AML-193 (cell line): Measurements from ENCODE around the gene GRB7.

Experiments
- DNase-seq, 2 experiments: peaks; one replicate each; lab custom pipeline; 2025; lab: John Stamatoyannopoulos, UW

GRB7 gene

GRCh38 chr17:39772987-39773934, 35.5 kb downstream of the GRB7 start:
- DNase-seq, result no peak

- DNase-seq, result no peak
Observed at GRCh38 chr17:39774047-39774446, 36.3 kb downstream of the GRB7 start.

DNA sequence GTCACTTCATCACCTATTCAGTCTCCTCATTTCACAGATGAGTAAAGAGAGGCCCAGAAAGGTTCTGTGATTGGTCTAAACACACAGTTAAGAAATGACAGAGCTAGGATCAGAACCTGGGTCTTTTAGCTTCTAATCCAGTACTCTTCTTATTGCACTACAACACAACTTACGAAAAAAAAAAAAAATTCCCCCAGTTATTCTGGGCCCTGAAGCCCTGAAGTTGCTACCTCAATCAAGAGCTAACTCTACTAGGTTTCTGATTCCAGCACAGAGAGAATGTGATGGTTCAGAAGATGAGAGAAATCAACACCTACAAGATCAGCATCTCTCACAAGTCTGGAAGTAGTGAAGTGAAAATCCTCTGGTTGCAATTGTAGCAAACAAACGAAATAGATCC, 37.3 kb downstream of the GRB7 start:
- no peak for DNase-seq

- DNase-seq, result no peak
Observed at GRCh38 chr17:39776252-39776651, 38.5 kb downstream of the GRB7 start.

DNA sequence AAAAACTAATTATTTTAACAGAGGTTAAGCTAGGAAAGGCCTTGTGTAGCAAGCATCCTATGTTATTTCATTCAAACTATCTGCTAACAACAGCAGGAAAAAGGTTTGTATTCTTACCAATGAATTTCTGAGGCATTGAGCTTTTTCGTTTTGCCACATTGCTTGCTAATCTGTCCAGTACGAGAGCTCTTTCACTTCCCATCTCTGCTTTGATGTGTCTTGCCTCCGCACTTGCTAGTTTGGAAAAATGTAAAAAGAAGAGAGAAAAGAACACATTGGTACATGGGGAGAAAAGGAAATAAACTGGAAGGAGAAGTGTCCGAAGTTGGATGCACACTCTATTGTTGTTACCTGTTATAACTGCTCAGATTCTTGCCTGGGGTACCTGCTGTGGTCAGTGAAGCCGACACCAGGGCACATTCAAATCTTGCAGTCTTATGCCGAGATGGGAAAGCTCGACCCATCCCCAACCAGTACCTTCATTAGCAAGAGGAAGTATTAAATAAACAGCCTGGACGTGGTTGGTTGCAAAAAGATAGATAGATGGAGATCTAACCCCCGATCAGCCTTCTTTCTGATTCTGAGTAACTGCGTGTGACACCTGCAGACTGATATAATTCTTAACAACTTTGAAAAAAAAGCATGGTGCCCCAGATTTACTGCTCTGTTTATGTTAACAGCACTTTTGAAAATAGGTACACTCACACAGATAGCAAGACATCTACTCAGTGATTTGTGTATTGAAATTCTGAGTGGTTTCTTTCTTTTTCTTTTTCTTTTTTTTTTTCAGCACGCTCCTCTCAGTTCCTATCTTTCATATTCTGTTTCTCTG, 40.0 kb downstream of the GRB7 start:
- DNase-seq, result no peak

DNA sequence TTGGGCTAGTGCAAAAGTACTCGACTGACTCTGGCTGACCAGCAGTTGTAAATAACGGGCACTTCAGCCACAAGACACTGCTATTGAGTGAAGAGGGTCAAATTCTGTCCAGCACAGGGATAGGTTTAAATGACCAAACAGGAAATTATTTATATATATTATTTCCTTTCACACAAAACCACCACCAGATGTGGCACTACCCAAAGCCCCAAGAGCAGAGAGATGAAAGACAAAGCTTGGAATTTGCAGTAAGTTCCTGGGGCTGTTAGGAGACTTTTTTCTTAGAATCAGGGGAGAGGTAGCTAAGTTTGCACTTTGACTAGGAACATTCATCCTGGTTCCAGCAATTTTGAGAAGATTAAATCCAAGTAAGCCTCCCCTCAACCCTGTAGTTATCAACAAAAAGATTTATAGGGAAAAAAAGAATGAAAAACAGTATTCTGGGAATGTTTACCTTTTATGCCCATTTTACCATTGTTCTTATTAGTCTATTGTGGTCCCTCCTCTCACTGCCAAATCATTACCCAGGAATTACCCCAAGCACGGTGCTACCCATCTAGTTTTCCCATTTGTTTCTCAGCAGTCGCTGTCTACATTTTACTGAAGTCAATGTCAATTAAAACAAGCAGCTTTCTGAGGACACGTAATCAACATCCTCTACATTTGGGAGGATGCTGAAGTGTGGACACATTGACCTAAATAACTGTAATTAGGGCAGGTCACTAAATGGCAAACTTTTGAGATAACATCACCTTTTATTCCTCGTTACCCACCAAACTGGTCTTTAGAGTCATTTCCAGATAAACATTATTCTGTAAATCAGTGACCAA, 43.5 kb downstream of the GRB7 start:
- DNase-seq, result peak in 1 of 2 experiments; percentile 28

- DNase-seq, result no peak
Observed at GRCh38 chr17:39781861-39782213, 44.1 kb downstream of the GRB7 start.

DNA sequence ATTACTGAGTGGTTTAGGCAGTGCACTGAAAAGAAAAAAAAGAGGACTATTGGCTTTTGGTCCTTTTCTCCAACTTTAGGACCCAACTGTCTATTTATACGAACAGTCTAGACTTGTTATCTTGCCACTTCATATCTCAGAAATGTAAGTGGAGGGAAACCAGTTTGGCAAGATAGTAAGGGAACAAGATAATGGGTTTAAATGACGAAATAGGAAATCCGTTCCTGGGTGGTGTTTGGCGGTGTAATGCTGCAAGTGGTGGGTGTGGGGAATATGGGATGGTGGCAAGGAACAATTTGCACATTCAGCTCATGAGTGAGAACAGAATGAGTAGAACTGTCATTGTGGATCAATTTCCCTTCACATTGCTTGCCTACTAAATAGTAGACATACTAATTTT, 44.7 kb downstream of the GRB7 start:
- DNase-seq, result peak; percentile 24 to 49

DNA sequence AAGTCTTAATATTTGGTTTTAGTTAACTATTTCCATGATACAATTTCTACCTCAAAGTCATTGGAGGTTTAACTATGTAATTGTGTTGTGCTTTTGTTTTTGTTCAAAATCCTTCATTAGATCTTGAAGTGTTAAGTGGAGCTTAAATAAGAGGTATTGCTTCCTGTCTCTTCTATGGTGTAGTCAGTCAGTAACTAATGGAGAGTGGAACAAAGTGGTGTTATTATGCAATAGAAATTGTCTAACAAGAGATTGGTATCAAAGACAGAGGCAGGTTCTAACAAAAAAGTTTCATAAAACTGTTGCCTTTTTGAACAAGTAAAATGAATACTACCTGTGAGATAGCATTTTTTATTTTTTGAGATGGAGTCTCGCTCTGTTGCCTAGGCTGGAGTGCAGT, 45.2 kb downstream of the GRB7 start:
- peak; percentile 37 to 49 for DNase-seq

DNA sequence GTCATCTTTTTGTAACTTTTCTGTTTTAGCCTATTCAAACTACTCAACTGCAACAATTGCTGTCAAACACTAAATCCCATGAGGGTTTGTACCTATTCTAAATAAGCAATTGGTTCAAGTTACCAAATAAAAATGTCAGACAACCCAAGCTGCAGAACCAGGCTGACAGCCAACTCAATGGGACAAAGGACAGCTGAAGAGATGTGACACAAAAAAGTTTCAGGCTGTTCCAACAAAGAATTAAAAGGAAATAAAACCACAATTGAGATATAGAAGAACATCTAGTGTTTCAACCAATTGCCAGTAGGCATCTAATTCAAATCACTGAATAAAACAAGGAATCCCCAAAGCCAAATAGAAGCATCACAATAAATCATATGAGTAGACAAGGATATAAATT, 49.3 kb downstream of the GRB7 start:
- no peak for DNase-seq

GRCh38 chr17:39787743-39788484, 50.2 kb downstream of the GRB7 start:
- no peak for DNase-seq

- DNase-seq, result no peak
Observed at GRCh38 chr17:39791111-39791992, 53.6 kb downstream of the GRB7 start.

GRCh38 chr17:39792526-39793221, 54.9 kb downstream of the GRB7 start:
- no peak for DNase-seq

DNA sequence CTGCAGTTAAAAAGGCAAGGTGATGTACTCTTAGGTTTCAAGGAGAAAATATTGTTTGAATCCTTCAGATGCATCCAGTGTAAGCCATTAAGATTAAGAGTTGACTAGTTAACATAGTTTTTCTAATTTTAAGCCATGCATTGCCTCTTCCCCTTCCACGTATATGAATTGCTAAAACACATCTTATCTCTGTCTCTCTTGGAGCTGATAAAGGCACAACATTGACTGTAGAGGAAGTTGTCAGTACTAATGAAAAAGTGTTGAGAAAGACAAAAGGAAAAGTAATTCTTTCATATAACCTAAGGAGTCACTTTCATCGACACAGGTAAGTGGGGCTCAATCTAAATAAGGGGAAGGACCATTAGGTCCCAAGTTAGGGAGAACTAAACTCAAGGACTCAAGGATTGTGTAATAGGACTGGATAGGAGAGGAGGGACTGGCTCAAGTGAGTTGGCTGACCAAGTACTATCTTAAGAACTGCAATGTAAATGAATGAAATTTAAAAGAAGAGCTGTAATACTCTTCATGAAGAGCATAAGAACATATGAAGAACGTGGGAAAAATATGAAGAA, 55.6 kb downstream of the GRB7 start:
- DNase-seq, result no peak

DNA sequence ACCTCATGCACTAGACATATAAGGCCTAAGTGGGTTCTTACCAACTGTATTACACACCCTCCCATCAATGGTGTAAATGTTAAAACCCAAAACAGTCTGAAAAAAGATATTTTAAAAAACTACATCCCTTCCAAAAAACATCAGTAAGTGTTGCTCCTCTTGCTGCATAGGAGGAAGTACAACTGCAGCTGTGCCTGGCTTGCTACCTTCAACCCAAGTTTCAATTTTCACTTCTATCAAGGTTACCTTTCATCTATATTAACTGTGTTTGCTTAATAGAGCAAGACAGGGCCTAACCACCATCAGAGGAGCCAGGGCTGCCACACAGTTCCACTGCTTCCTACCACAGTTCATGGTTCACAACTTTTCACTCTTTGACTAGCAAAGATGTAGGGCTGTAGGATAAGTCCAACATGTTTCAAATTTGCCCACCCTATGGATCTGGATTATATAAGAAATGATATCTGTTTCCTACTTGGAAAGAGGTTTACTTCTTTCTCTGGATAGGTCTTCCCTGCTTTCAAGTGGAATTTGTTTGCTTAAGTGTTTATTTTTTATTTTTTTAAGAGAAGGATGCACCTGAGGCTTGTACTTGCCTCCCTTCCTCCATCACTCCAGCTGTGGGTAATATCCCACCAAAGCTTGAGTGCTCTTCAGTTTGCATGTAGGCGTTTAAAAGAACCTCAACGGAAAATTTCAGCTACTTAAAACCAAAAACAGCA, 56.7 kb downstream of the GRB7 start:
- no peak for DNase-seq
